Upper lobe of left lung (tissue), 6 donors: Measurements from ENCODE around the gene GRHPR. TPM values are rescaled to one million over a fixed set of nuclear protein-coding genes. Genes with fewer than 3 reads are reported as not detected.

Experiments
- ATAC-seq, 2 donors: fragments of 200-7000 bp; cut with Tn5 transposase; one replicate each; pipeline ENCODE4 v1.9.1; 2022; ENCODE audit warnings: mild to moderate bottlenecking in 2 of 2, moderate library complexity in 2 of 2; ENCODE audit not compliant: low FRiP score in 2 of 2
- DNase-seq, 2 donors: peaks; one replicate each; pipeline ENCODE4 v3.0.0-alpha.2; 2019 to 2020
- H3K27ac ChIP-seq, 4 donors: fragments of 200-600 bp; sonication (generic); one replicate each; pipeline ENCODE4 v1.5.1; 2016 to 2019
- H3K27me3 ChIP-seq, 4 donors: fragments of 200-600 bp; sonication (generic); one replicate each; pipeline ENCODE4 v1.5.1; 2017 to 2019
- H3K36me3 ChIP-seq, 4 donors: fragments of 200-600 bp; sonication (generic); one replicate each; pipeline ENCODE4 v1.5.1; 2016 to 2019
- H3K4me1 ChIP-seq, 4 donors: fragments of 200-600 bp; sonication (generic); one replicate each; pipeline ENCODE4 v1.5.1; 2018 to 2019
- H3K4me3 ChIP-seq, 4 donors: fragments of 200-600 bp; sonication (generic); one replicate each; pipeline ENCODE4 v1.5.1; 2017 to 2019; ENCODE audit warnings: mild to moderate bottlenecking in 2 of 4, moderate library complexity in 1 of 4
- H3K9me3 ChIP-seq, 4 donors: fragments of 200-600 bp; sonication (generic); one replicate each; pipeline ENCODE4 v1.5.1; 2018 to 2019
- CTCF ChIP-seq, 6 experiments: fragments of 450-650 bp in 4 of 6; fragments of 200-600 bp in 2 of 6; sonication (generic) in 2 of 6; IDR thresholded peaks; one replicate each; pipeline ENCODE4 v1.5.1; 2016 to 2019; ENCODE audit warnings: antibody characterized with exemption in 6 of 6
- EP300 ChIP-seq, 4 donors: sonication (generic); formaldehyde crosslinking; IDR thresholded peaks; one replicate each; pipeline ENCODE4 v1.5.1; 2017; ENCODE audit warnings: antibody characterized with exemption in 4 of 4, control low read depth in 2 of 4
- POLR2A ChIP-seq, 4 donors: fragments of 450-650 bp; IDR thresholded peaks; one replicate each; pipeline ENCODE4 v1.5.1; 2016 to 2017; ENCODE audit warnings: antibody characterized with exemption in 4 of 4, mild to moderate bottlenecking in 2 of 4
- POLR2AphosphoS5 ChIP-seq, 2 donors: sonication (generic); formaldehyde crosslinking; IDR thresholded peaks; one replicate each; pipeline ENCODE4 v1.5.1; 2017; ENCODE audit warnings: antibody characterized with exemption in 2 of 2
- WGBS, 2 donors: methylation state at CpG; one replicate each; pipeline ENCODE4 v1.1.5; 2017 to 2018; 5-methylcytosine and 5-hydroxymethylcytosine counted together
- total RNA-seq, 6 donors: library from RNA; depleted of rRNA in 4 of 6; stranded (reverse); fragments of >200 nt in 4 of 6; gene quantifications; one replicate each; pipeline versions ENCODE4 v1.1.0 to v1.2.1, GENCODE V29; 2016 to 2021
- donor health status: DM: no; HTN: no; CAD: no; lungs with moderate emphysema.
- donor health status: DM: no; HTN: yes; CAD: no; lungs with severe emphysema.

The GRHPR gene
- total RNA-seq, 6 donors from 2014 or later, result 68.2 to 97.6 (median 81.3) TPM

GRCh38 chr9:37436540-37436939, 14.0 kb downstream of the GRHPR start:
- DNase-seq (no peak), ATAC-seq (no peak)
- H3K4me3 ChIP-seq, result no peak overlapping the region
- H3K27me3 ChIP-seq, result no peaks in the 10 kb centered on the region
- no peak overlapping the region for H3K27ac ChIP-seq
- 90 to 97% methylated on average over 5 of the region's 5 CpGs for WGBS, 2 donors
- TF ChIP-seq CTCF (IDR thresholded peaks at IDR 0.05) (no peak), POLR2AphosphoS5 (IDR thresholded peaks at IDR 0.05) (no peak), POLR2A (IDR thresholded peaks at IDR 0.05) (no peak), EP300 (IDR thresholded peaks at IDR 0.05) (no peak)
- peaks cover 15 to 98% (median 59%) of the 10 kb centered on the region in 4 donors for H3K36me3 ChIP-seq
- H3K4me1 ChIP-seq, result peaks cover 0 to 9% (median 3%) of the 10 kb centered on the region in 4 donors
- no peaks in the 10 kb centered on the region for H3K9me3 ChIP-seq

- Histone ChIP-seq H3K4me3 (no peak overlapping the region), H3K9me3 (no peaks in the 10 kb centered on the region), H3K27me3 (no peaks in the 10 kb centered on the region), H3K36me3 (peaks cover 16 to 98% (median 61%) of the 10 kb centered on the region in 4 donors), H3K27ac (no peak overlapping the region), H3K4me1 (peaks cover 0 to 9% (median 3%) of the 10 kb centered on the region in 4 donors)
- 94% methylated on average over 6 of the region's 6 CpGs for WGBS, 2 donors
- DNase-seq (no peak), ATAC-seq (no peak)
- TF ChIP-seq POLR2AphosphoS5 (IDR thresholded peaks at IDR 0.05) (no peak), EP300 (IDR thresholded peaks at IDR 0.05) (no peak), CTCF (IDR thresholded peaks at IDR 0.05) (no peak), POLR2A (IDR thresholded peaks at IDR 0.05) (no peak)
Measured at GRCh38 chr9:37437010-37437409, 14.5 kb downstream of the GRHPR start.

DNA sequence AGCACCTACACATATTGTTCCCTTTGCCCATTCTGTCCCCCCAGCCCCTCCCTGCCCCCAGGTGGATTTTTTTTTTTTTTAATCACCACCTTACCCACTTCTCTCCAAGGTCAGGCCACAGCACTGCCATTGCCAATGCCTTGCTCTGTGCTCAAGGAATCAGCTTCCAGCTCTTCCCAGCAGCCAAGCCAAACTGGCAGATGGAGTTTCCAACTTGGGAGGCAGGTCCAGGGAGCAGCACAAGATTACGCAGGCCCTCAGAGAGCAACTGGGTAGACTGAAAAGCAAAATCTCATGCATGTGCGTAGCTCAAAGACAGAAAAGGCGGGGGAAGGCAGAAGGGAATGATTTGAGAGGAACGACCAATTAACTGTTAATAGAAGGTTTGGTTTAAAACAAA, 15.1 kb downstream of the GRHPR start:
- DNase-seq (no peak), ATAC-seq (no peak)
- WGBS, 2 donors, result 92 to 93% methylated on average over 4 of the region's 4 CpGs
- Histone ChIP-seq H3K9me3 (no peaks in the 10 kb centered on the region), H3K27ac (no peak overlapping the region), H3K36me3 (peaks cover 16 to 99% (median 66%) of the 10 kb centered on the region in 4 donors), H3K4me3 (no peak overlapping the region), H3K27me3 (no peaks in the 10 kb centered on the region), H3K4me1 (peaks cover 0 to 7% (median 3%) of the 10 kb centered on the region in 4 donors)
- TF ChIP-seq EP300 (IDR thresholded peaks at IDR 0.05) (no peak), CTCF (IDR thresholded peaks at IDR 0.05) (no peak), POLR2AphosphoS5 (IDR thresholded peaks at IDR 0.05) (no peak), POLR2A (IDR thresholded peaks at IDR 0.05) (no peak)

- no peak for DNase-seq
- peaks cover 16 to 94% (median 64%) of the 10 kb centered on the region in 4 donors for H3K36me3 ChIP-seq
- 88 to 95% methylated on average over 3 of the region's 3 CpGs for WGBS, 2 donors
- TF ChIP-seq POLR2A (IDR thresholded peaks at IDR 0.05) (no peak), CTCF (IDR thresholded peaks at IDR 0.05) (no peak), EP300 (IDR thresholded peaks at IDR 0.05) (no peak), POLR2AphosphoS5 (IDR thresholded peaks at IDR 0.05) (no peak)
- no peak for ATAC-seq
- H3K9me3 ChIP-seq, result no peaks in the 10 kb centered on the region
- no peak overlapping the region for H3K4me3 ChIP-seq
- H3K27me3 ChIP-seq, result no peaks in the 10 kb centered on the region
- no peak overlapping the region for H3K27ac ChIP-seq
- H3K4me1 ChIP-seq, result peaks cover 0 to 6% (median 0%) of the 10 kb centered on the region in 4 donors
Measured at GRCh38 chr9:37438359-37438758, 15.9 kb downstream of the GRHPR start.

DNA sequence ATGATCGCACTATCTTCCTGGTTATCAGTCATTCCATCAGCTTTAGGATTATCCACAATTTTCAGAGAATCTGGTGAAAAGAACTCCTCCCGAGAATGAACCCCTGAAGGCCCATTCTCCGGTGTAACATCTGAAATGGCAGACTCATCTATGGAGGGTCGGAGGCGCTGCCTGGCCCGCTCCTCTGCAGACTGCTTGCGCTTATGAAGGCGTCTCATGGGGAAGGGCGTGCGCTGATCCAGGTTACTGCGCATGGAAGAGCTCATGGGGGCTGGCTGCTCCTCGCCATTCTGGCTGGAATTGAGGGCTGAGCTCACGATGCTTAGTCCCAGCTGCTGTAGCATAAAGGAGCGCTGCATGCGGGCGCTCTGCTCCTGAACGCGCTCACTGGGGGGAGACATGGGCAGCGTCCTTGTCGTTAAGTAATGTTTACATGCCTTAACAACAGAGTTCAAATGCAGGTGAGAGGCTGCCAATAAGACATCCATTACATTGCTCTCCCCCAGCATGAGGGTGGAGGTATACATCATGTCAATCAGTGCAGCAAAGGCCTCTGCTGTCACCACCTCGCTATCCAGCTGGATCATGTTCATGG, 19.4 kb downstream of the GRHPR start:
- Histone ChIP-seq H3K4me1 (no peaks in the 10 kb centered on the region), H3K27ac (no peak overlapping the region), H3K9me3 (no peaks in the 10 kb centered on the region), H3K36me3 (peaks cover 12 to 59% (median 48%) of the 10 kb centered on the region in 4 donors), H3K27me3 (no peaks in the 10 kb centered on the region), H3K4me3 (no peak overlapping the region)
- no peak for ATAC-seq
- DNase-seq, result peak in 1 of 2 donors; percentile 38
- WGBS, 2 donors, result 92 to 98% methylated on average over 12 to 21 of the region's 21 CpGs
- TF ChIP-seq POLR2A (IDR thresholded peaks at IDR 0.05), result no peak
- no peak for TF ChIP-seq EP300 (IDR thresholded peaks at IDR 0.05)
- no peak for TF ChIP-seq CTCF (IDR thresholded peaks at IDR 0.05)
- no peak for TF ChIP-seq POLR2AphosphoS5 (IDR thresholded peaks at IDR 0.05)
